GM19240 (cell line): Measurements from ENCODE around the gene WFIKKN1.

Source experiments
- DNase-seq: peaks from one replicate; pipeline ENCODE4 v3.0.0; 2011; ENCODE audit warnings: low spot score; ENCODE audit not compliant: insufficient read length

The WFIKKN1 gene

GRCh38 chr16:651844-652243 lies 21.1 kb downstream of the WFIKKN1 start:
- DNase-seq, result no peak

GRCh38 chr16:652454-653305 lies 21.9 kb downstream of the WFIKKN1 start:
- no peak for DNase-seq

GRCh38 chr16:654034-654433 lies 23.2 kb downstream of the WFIKKN1 start:
- DNase-seq, result no peak

GRCh38 chr16:657487-657886 lies 26.7 kb downstream of the WFIKKN1 start:
- DNase-seq, result no peak

GRCh38 chr16:658679-659571 lies 28.1 kb downstream of the WFIKKN1 start:
- DNase-seq, result no peak

GRCh38 chr16:659618-660017 lies 28.8 kb downstream of the WFIKKN1 start:
- DNase-seq, result no peak

- DNase-seq, result no peak
Measured at GRCh38 chr16:660132-660458, 29.3 kb downstream of the WFIKKN1 start.

- DNase-seq, result peak; percentile 89
Measured at GRCh38 chr16:660459-661183, 29.8 kb downstream of the WFIKKN1 start.

- DNase-seq, result no peak
Measured at GRCh38 chr16:661184-661821, 30.5 kb downstream of the WFIKKN1 start.

- DNase-seq, result no peak
Measured at GRCh38 chr16:662095-662494, 31.3 kb downstream of the WFIKKN1 start.

- DNase-seq, result no peak
Measured at GRCh38 chr16:662597-662996, 31.8 kb downstream of the WFIKKN1 start.

GRCh38 chr16:666572-666971 lies 35.8 kb downstream of the WFIKKN1 start:
- no peak for DNase-seq

- DNase-seq, result no peak
Measured at GRCh38 chr16:667113-667779, 36.5 kb downstream of the WFIKKN1 start.

GRCh38 chr16:667780-668518 lies 37.2 kb downstream of the WFIKKN1 start, which contains the start of gene RHOT2:
RHOT2 (plus strand) TSS chr16:668132; CDS start chr16:668200, 68 bp downstream.
- DNase-seq, result peak; percentile 89

- DNase-seq, result no peak
Measured at GRCh38 chr16:668519-669171, 37.9 kb downstream of the WFIKKN1 start.

GRCh38 chr16:669666-670065 lies 38.9 kb downstream of the WFIKKN1 start:
- no peak for DNase-seq

GRCh38 chr16:670485-671352 lies 39.9 kb downstream of the WFIKKN1 start:
- DNase-seq, result no peak

- no peak for DNase-seq
Measured at GRCh38 chr16:671353-672131, 40.8 kb downstream of the WFIKKN1 start.
